Measurements from ENCODE around the gene PIK3CG. TPM values are rescaled to one million over a fixed set of nuclear protein-coding genes. Genes with fewer than 3 reads are reported as not detected.
"Not testable (repeated sequence)": the region's sequence is repeated elsewhere in the genome, so short reads cannot be mapped to it uniquely, and the experiment has no call there.

Gene PIK3CG
- total RNA-seq, 1 donor from 2014 or later = 0.50 TPM

DNA sequence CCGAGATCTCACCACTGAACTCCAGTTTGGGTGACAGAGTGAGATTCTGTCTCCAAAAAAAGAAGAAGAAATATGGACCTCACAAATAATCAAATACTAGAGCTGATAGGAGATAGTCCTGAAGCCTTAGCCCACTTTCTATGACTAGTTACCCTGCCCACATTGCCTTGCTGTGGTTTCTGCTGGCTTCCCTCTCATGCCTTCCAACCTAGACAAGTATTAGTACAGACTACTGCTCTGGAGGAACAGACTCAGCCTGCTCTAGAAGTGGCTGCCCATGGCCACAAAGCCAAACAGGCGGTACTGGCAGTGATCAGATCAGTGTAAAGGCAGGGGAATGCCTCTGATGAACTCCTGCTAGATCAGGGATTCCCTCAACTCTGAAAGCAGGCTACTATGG, 89.8 kb downstream of the PIK3CG start:
- DNase-seq (ENCODE audit: low read depth) = no peak

DNA sequence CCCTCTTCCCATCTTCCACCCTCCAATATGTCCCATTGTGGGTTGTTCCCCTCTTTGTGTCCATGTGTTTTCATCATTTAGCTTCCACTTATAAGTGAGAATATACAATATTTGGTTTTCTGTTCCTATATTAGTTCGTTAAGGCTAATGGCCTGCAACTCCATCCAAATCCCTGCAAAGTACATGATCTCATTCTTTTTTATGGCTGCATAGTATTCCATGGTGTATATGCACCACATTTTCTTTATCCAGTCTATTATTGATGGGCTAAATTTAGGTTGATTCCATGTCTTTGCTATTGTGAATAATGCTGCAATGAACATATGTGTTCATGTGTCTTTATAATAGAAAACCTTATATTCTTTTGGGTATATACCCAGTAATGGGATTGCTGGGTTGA, 90.8 kb downstream of the PIK3CG start:
- not testable (repeated sequence) for H3K27me3 ChIP-seq (ENCODE audit: control insufficient read depth, insufficient read depth, low read length); H3K4me3 ChIP-seq (ENCODE audit: low read depth, low read length); DNase-seq (ENCODE audit: low read depth); H3K36me3 ChIP-seq (ENCODE audit: control insufficient read depth, insufficient read depth, low read length)

More for the DNA sequence above, 89.8 kb downstream of the PIK3CG start:
- H3K27me3 ChIP-seq (ENCODE audit: control insufficient read depth, insufficient read depth, low read length) = no peaks in the 10 kb centered on the region
- H3K36me3 ChIP-seq (ENCODE audit: control insufficient read depth, insufficient read depth, low read length) = no peaks in the 10 kb centered on the region
- H3K4me3 ChIP-seq (ENCODE audit: low read depth, low read length) = no peak overlapping the region
- TF ChIP-seq, protein P1, sequence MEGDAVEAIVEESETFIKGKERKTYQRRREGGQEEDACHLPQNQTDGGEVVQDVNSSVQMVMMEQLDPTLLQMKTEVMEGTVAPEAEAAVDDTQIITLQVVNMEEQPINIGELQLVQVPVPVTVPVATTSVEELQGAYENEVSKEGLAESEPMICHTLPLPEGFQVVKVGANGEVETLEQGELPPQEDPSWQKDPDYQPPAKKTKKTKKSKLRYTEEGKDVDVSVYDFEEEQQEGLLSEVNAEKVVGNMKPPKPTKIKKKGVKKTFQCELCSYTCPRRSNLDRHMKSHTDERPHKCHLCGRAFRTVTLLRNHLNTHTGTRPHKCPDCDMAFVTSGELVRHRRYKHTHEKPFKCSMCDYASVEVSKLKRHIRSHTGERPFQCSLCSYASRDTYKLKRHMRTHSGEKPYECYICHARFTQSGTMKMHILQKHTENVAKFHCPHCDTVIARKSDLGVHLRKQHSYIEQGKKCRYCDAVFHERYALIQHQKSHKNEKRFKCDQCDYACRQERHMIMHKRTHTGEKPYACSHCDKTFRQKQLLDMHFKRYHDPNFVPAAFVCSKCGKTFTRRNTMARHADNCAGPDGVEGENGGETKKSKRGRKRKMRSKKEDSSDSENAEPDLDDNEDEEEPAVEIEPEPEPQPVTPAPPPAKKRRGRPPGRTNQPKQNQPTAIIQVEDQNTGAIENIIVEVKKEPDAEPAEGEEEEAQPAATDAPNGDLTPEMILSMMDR (IDR thresholded peaks at IDR 0.05; ENCODE audit: insufficient read depth, low read length, poor library complexity, severe bottlenecking) = no peak

Other genes starting within 250 kb of the PIK3CG start
- 26.2 and 32.1 TPM in 2 replicates for gene CCDC71L, start 204.1 kb upstream of the PIK3CG start, total RNA-seq
- gene PRKAR2B, start 179.4 kb downstream of the PIK3CG start, total RNA-seq = 3.7 and 4.1 TPM in 2 replicates